ENCODE data around the gene KIF26A. TPM values are rescaled to one million over a fixed set of nuclear protein-coding genes. Genes with fewer than 3 reads are reported as not detected.

The KIF26A gene
- total RNA-seq, 1 experiment from 2014 or later: 5.5 TPM

DNA sequence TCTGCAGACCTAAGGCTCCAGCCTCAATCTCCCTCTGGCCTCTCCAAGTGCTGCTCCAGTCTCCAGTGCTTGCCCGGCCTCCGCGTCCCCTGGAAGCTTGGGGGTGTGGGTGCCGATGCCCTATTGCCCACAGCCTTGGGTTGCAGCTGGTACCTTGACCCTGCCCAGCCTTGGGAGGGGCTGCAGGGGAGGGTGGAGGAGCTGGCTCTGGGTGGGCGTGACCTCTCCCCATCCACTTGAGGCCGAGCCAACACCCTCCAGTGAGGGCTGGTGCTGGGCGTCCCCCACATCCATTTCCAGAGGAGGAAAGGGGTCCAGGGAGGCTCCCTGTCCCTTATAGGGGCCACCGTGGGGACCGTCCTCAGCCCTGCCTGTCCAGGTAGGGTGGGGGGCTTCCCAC, 24.1 kb downstream of the KIF26A start:
- no peak overlapping the region for H3K4me3 Mint-ChIP-seq (ENCODE audit: unreplicated experiment)
- Histone ChIP-seq H3K4me3 (ENCODE audit: low read depth, low read length) (no peak overlapping the region), H3K9me3 (no peaks in the 10 kb centered on the region), H3K27me3 (replicated peaks; ENCODE audit: control insufficient read depth, insufficient read depth, low read length) (no peaks in the 10 kb centered on the region; the same call in 1 of the 2 replicates), H3K4me1 (no peaks in the 10 kb centered on the region), H3K36me3 (ENCODE audit: control insufficient read depth, insufficient read depth, low read length) (no peaks in the 10 kb centered on the region)
- BruUV-seq (replicated peaks): no TSS peak
- intact Hi-C loops (cut with micrococcal nuclease; ENCODE audit: unreplicated experiment): no loop called here
- no peak for DNase-seq
- H3K27ac Mint-ChIP-seq (ENCODE audit: unreplicated experiment): no peak overlapping the region
- H3K9me3 Mint-ChIP-seq (ENCODE audit: unreplicated experiment): no peaks in the 10 kb centered on the region
- H3K36me3 Mint-ChIP-seq (ENCODE audit: insufficient read depth, unreplicated experiment): no peaks in the 10 kb centered on the region
- CTCF ChIA-PET: interaction anchor here (0.6 kb wide), 1 partner anchor 75 kb away, joined by 4 read pairs; no protein-coding TSS in a partner anchor
- peaks cover 3% of the 10 kb centered on the region for H3K27me3 Mint-ChIP-seq (ENCODE audit: insufficient read depth, unreplicated experiment)
- TF ChIP-seq, protein P1, sequence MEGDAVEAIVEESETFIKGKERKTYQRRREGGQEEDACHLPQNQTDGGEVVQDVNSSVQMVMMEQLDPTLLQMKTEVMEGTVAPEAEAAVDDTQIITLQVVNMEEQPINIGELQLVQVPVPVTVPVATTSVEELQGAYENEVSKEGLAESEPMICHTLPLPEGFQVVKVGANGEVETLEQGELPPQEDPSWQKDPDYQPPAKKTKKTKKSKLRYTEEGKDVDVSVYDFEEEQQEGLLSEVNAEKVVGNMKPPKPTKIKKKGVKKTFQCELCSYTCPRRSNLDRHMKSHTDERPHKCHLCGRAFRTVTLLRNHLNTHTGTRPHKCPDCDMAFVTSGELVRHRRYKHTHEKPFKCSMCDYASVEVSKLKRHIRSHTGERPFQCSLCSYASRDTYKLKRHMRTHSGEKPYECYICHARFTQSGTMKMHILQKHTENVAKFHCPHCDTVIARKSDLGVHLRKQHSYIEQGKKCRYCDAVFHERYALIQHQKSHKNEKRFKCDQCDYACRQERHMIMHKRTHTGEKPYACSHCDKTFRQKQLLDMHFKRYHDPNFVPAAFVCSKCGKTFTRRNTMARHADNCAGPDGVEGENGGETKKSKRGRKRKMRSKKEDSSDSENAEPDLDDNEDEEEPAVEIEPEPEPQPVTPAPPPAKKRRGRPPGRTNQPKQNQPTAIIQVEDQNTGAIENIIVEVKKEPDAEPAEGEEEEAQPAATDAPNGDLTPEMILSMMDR (IDR thresholded peaks at IDR 0.05; ENCODE audit: insufficient read depth in 1 of 2, low read depth in 1 of 2, low read length in 1 of 2, severe bottlenecking in 1 of 2, unreplicated experiment in 1 of 2): no peak
- no peaks in the 10 kb centered on the region for H3K4me1 Mint-ChIP-seq (ENCODE audit: low read depth, unreplicated experiment)
- POLR2A ChIA-PET: no interaction called here

- intact Hi-C loops (cut with micrococcal nuclease; ENCODE audit: unreplicated experiment): no loop called here
- Histone ChIP-seq H3K36me3 (ENCODE audit: control insufficient read depth, insufficient read depth, low read length) (no peaks in the 10 kb centered on the region), H3K4me3 (ENCODE audit: low read depth, low read length) (no peak overlapping the region), H3K4me1 (no peaks in the 10 kb centered on the region), H3K9me3 (no peaks in the 10 kb centered on the region), H3K27me3 (replicated peaks; ENCODE audit: control insufficient read depth, insufficient read depth, low read length) (no peaks in the 10 kb centered on the region; the same call in 1 of the 2 replicates)
- ChIA-PET CTCF (no interaction called here), POLR2A (no interaction called here)
- no peaks in the 10 kb centered on the region for H3K36me3 Mint-ChIP-seq (ENCODE audit: insufficient read depth, unreplicated experiment)
- peaks cover 3% of the 10 kb centered on the region for H3K27me3 Mint-ChIP-seq (ENCODE audit: insufficient read depth, unreplicated experiment)
- no TSS peak for BruUV-seq (replicated peaks)
- H3K9me3 Mint-ChIP-seq (ENCODE audit: unreplicated experiment): no peaks in the 10 kb centered on the region
- TF ChIP-seq, protein P1 (IDR thresholded peaks at IDR 0.05; ENCODE audit: insufficient read depth in 1 of 2, low read depth in 1 of 2, low read length in 1 of 2, severe bottlenecking in 1 of 2, unreplicated experiment in 1 of 2): no peak
- H3K4me1 Mint-ChIP-seq (ENCODE audit: low read depth, unreplicated experiment): no peaks in the 10 kb centered on the region
- no peak overlapping the region for H3K4me3 Mint-ChIP-seq (ENCODE audit: unreplicated experiment)
- DNase-seq: no peak
- no peak overlapping the region for H3K27ac Mint-ChIP-seq (ENCODE audit: unreplicated experiment)
Observed at GRCh38 chr14:104163541-104163940, 25.2 kb downstream of the KIF26A start.

GRCh38 chr14:104164041-104164440, 25.7 kb downstream of the KIF26A start:
- BruUV-seq (replicated peaks): no TSS peak
- no peak overlapping the region for H3K4me3 Mint-ChIP-seq (ENCODE audit: unreplicated experiment)
- H3K4me1 ChIP-seq: no peaks in the 10 kb centered on the region
- no peaks in the 10 kb centered on the region for H3K9me3 ChIP-seq
- H3K4me3 ChIP-seq (ENCODE audit: low read depth, low read length): no peak overlapping the region
- H3K9me3 Mint-ChIP-seq (ENCODE audit: unreplicated experiment): no peaks in the 10 kb centered on the region
- no peaks in the 10 kb centered on the region for H3K36me3 Mint-ChIP-seq (ENCODE audit: insufficient read depth, unreplicated experiment)
- intact Hi-C loops (cut with micrococcal nuclease; ENCODE audit: unreplicated experiment): no loop called here
- H3K4me1 Mint-ChIP-seq (ENCODE audit: low read depth, unreplicated experiment): no peaks in the 10 kb centered on the region
- TF ChIP-seq, protein P1 (IDR thresholded peaks at IDR 0.05; ENCODE audit: insufficient read depth in 1 of 2, low read depth in 1 of 2, low read length in 1 of 2, severe bottlenecking in 1 of 2, unreplicated experiment in 1 of 2): no peak
- ChIA-PET CTCF (no interaction called here), POLR2A (no interaction called here)
- no peak for DNase-seq
- H3K27ac Mint-ChIP-seq (ENCODE audit: unreplicated experiment): no peak overlapping the region
- no peaks in the 10 kb centered on the region for H3K36me3 ChIP-seq (ENCODE audit: control insufficient read depth, insufficient read depth, low read length)
- H3K27me3 Mint-ChIP-seq (ENCODE audit: insufficient read depth, unreplicated experiment): peaks cover 3% of the 10 kb centered on the region
- H3K27me3 ChIP-seq (replicated peaks; ENCODE audit: control insufficient read depth, insufficient read depth, low read length): no peaks in the 10 kb centered on the region; the same call in 1 of the 2 replicates
